Stimulated activated CD4-positive, alpha-beta T cell treated with anti-CD3 and anti-CD28 coated beads, TNF-alpha, amount 100 ng/mL, for 48 hours (primary cell): ENCODE measurements around the gene CDK15.

Source experiments
- DNase-seq, 3 donors: peaks; one replicate each; pipeline ENCODE4 v3.0.0-alpha.2; 2020; ENCODE audit warnings: low read depth in 3 of 3

The CDK15 gene

DNA sequence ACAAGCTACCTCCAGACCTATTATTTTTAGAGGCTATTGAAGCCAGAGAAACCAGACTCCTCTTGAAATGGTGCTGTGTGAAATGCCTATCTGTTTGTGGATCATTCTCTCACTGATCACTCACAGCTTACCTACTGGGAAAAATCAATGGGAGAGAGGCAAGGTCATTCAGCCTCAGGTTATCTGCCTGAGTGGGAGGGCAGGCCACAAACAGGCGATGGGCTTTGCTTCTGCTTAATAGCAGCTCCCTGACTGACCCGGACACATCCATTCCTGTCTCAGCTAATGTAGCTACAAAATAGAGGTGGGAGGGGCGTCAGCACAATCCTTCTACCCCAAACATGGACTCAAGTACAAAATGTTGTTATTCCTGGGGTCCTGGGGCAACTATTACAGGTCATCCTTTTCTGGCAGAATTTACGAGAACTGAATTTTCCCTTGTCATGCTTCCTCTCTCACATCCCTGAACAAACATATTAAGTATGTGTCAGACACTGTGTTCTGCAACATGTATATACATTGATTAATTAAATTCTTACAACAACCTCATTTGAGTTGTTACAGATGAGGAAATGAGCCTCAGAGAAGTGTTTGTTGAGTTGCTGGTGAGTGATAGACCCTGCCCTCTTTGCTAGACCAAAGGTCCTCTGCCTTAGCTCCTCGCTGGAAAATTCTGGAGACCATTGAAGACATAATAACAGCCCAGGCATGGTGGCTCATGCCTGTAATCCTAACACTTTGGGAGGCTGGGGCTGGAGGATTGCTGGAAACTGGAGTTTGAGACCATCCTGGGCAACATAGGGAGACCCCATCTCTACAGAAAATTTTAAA is 60.5 kb downstream of the CDK15 start:
- no peak for DNase-seq

DNA sequence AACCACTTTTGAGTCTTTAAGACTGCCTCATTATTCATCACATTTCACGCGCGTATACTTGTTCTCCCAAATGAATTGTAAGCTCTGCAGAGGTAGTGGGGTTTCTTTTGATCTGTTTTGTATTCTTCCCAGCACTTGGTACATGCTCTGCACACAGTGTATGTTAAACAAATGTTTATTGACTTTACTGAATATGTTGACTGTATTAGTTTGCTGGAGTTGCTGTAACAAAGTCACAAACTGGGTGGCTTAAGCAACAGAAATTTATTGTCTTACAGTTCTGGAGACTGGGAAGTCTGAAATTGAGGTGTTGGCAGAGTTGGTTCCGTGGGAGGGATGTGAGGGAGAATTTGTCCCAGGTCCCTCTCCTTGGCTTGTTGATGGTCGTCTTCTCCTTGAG is 65.1 kb downstream of the CDK15 start:
- no peak for DNase-seq

GRCh38 chr2:201872591-201872990 is 66.3 kb downstream of the CDK15 start:
- DNase-seq = no peak

- no peak for DNase-seq
These were observed 73.7 kb downstream of the CDK15 start for GRCh38 chr2:201879996-201880395.

DNA sequence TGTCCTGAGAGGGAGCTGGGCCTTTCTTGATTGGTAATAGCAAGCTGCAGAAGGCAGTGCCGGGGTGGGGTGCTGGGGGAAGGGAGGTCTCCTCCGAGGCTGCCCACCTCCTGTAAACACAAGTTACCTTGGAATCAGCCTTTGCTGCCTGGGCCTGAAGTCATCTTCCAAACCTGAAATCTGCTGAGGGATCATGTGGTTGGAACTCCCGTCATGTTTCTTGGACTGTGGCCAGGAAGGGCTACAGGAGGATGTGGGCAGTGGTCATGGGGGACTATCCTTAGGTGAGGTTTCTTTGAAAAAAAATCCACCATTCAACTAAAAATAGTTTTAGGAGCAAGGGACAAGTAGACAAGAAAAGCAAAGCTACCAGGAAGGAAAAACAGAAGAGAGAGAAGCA is 74.2 kb downstream of the CDK15 start:
- no peak for DNase-seq

DNA sequence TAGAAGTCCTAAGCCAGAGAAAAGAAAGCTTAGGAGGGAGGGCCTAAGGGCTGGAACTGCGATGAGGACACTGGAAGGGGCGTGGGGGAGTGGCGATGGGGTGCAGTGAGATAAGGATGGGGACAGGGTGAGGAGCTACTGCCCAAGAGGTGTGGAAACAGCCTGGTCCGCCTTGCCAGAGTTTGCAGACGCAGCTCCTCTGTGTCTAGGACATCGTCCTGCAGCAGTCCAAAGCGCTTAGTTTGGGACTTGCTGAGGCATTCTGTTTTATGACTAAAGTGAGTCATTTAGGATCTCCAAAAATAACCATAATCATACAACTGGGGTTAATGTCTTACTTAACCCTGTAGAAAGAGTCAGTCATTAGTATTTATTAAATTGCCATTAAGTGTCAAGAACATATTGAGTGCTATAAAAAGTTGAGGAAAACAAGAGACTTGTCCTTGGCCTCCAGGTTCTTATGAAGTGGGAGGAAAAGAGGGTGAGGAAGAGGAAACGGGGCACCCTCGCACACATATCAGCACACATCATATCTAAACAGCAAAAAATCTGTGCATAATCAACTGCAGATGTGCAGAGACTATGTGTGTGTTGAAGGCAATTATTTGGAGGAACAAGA is 74.8 kb downstream of the CDK15 start:
- DNase-seq = no peak

- no peak for DNase-seq
These were observed 75.4 kb downstream of the CDK15 start for GRCh38 chr2:201881741-201882140.

DNA sequence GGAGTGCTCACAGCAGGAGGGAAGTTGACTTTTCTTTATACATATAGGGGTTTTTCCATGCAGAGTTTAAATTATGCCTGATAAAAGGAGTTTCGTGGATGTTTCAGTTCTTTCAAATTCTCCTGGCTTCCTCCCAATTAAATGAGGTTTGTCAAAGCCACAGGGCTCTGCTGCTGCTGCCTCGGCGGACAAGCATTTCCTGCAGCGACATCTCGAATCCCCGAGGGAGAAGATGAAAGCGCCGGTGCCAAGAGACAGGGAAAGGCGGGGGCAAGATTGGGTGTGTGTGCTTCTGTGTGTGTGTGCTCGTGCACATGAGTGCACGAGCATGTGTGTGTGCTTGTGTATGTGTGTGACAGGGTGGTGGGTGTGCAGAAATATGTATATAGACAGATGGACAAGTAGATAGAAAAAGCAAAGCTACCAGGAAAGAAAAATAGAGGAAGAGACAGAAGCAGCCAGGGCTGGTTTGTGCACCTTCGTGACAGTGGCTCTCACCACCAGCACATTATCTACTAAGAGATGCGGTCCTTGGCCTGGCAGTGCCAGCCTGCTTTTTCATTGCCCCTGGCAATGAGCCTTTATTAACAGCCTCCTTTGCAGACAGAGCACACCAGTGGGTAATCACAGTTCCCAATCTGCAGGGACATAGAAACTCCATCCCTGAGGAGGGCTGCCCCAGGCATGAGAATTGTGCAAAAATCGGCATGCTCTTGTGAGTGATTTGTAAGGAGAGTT is 76.2 kb downstream of the CDK15 start:
- DNase-seq = no peak

GRCh38 chr2:201883606-201884369 is 77.5 kb downstream of the CDK15 start:
- DNase-seq = no peak

GRCh38 chr2:201886504-201886903 is 80.2 kb downstream of the CDK15 start:
- no peak for DNase-seq

- no peak for DNase-seq
These were observed 81.6 kb downstream of the CDK15 start for GRCh38 chr2:201887773-201888425.

- no peak for DNase-seq
These were observed 82.1 kb downstream of the CDK15 start for GRCh38 chr2:201888426-201888800.

- no peak for DNase-seq
These were observed 84.1 kb downstream of the CDK15 start for GRCh38 chr2:201890453-201890852.

- no peak for DNase-seq
These were observed 85.3 kb downstream of the CDK15 start for GRCh38 chr2:201891676-201892075.

GRCh38 chr2:201892516-201892915 is 86.2 kb downstream of the CDK15 start:
- DNase-seq = no peak

DNA sequence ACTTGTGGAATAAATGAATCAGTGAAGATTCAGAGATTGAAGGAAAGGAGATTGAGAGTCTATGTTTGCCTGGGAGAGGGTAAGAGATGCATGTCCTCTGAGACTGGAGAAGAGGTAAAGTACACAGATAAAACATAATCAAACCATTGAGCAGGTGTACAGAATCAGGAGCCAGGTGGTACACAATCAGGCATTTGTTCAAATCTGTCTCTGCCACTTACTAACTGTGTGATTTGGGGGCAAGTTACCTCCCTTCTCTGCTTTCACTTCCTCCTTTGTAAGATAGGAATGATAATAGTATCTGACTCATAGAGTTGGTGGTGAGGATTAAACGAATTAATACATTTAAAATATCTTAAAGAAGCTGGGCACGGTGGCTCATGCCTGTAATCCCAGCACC is 94.0 kb downstream of the CDK15 start:
- DNase-seq = no peak

DNA sequence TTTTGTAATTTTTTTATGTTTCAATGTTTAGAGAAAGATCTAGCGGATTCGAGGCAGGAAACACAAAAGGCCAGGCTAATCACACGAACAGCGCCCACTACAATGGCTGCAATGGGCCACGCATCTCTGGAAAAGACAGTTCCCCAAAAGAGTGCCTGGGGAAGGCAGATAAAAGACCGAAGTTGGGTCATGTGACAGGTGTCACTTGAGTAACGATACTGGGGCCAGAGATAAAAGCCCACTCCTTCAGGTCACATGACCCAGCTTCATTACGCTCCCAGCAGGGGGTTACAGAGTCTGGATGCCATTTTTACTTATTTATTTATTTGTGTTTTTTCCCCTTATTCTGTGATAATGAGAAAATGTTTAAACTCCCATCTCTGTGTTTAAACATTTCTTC is 95.4 kb downstream of the CDK15 start:
- no peak for DNase-seq

- no peak for DNase-seq
These were observed 98.4 kb downstream of the CDK15 start for GRCh38 chr2:201904538-201905420.

- DNase-seq = no peak
These were observed 100.6 kb downstream of the CDK15 start for GRCh38 chr2:201906777-201907562.

- DNase-seq = no peak
These were observed 101.2 kb downstream of the CDK15 start for GRCh38 chr2:201907563-201907881.
